NCI-H526 (cell line): ENCODE results near the gene CADPS2.

Experiments
- DNase-seq, 2 experiments: peaks; one replicate each; lab custom pipeline; 2025; lab: John Stamatoyannopoulos, UW

Gene CADPS2

GRCh38 chr7:122770686-122771335 is 115.4 kb downstream of the CADPS2 start:
- DNase-seq: peak in 1 of 2 experiments; percentile 44

DNA sequence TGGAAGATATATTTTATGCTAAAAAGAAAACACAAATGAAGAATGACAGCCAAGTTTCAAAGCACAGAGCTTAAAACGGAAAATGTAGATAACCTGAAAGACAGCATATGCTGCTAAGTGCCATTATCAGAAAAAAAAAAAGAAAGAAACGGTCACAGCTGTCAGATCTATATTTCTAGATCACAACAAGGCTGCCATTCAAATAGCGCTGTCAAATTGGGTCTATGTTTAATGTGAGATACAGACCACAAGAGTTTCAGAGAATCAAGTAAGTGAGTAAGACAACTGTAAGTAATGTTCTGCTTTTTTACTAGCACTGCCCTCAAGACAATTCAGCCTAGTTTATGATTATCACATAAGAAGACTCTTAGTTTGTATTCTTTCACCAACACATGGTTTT is 117.4 kb downstream of the CADPS2 start:
- no peak for DNase-seq

- DNase-seq: no peak
Measured at GRCh38 chr7:122767339-122767738, 118.9 kb downstream of the CADPS2 start.

GRCh38 chr7:122766593-122766992 is 119.7 kb downstream of the CADPS2 start:
- DNase-seq: no peak

GRCh38 chr7:122764902-122765301 is 121.4 kb downstream of the CADPS2 start:
- no peak for DNase-seq

DNA sequence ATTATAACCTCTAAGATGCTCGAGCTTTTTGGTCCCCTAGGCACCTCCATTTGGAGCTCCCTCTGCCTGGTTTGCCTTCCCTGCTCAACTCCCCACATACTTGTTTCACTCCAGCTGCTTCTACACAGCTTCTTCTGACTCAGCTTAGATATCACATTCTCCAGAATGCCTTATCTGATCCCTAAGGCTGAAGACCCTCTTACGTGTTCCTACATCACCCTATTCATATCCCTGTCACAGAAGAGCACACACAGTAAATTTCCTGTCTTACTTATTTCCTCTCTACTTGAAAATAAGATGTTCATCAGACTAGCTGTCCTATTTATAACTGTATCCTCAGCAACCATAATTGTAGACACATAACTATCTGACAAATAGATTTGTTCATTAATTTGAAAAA is 122.2 kb downstream of the CADPS2 start:
- no peak for DNase-seq

- no peak for DNase-seq
Measured at GRCh38 chr7:122762071-122762470, 124.2 kb downstream of the CADPS2 start.

- DNase-seq: peak in 1 of 2 experiments; percentile 25
Measured at GRCh38 chr7:122758501-122758900, 127.8 kb downstream of the CADPS2 start.

DNA sequence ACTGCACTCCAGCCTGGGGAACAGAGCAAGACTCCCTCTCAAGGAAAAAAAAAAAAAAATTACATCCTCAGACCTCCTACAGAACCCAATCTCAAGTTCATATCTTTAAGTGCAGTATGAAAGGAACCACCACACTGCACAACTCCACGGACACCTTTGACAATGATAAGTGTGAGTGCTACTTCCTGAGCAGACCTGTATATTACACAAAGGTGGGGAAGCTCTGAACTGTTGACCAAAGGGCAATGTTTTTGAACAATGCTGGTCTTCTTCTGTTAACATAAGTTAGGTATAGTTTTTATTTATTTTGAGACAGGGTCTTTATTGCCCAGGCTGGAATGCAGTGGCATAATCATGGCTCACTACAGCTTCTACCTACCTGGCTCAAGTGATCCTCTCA is 129.4 kb downstream of the CADPS2 start:
- no peak for DNase-seq

DNA sequence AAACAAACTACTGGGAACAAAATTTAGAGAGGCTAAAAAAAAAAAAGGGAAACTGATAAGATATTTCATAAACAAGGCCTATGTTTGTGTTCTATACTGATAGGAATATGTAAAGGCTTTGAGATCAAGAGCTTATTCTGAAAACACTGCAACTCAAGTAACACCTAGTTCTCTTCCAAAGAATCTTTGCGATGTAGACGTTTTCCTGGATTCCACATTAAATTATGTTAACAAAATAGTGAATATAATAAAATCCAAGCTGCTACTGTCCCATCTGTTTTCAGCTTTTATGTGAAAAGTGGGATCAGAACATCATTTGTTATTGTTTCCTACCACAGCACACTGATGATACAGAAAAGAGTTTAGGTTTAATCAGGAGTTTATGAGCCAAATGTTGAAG is 130.6 kb downstream of the CADPS2 start:
- no peak for DNase-seq

- no peak for DNase-seq
Measured at GRCh38 chr7:122752583-122752982, 133.7 kb downstream of the CADPS2 start.

DNA sequence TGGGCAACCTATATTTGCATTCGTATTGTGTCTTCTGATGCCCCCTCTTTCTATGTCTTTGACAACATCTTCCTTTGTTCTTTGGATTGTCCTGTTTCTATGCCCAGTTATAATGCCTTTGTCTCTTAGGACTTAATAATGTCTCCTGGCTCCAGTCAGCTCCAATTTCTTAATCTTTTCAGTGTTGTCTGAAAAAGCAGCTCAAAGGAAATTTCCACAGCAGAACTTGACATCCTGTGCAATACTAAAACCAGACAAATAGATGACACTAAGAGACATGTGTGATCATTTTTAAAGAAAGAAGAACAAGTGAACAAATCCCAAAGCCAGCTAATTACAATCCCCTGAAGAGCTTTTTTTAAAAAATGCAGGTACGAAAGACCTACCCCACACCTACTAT is 135.9 kb downstream of the CADPS2 start:
- no peak for DNase-seq

- DNase-seq: no peak
Measured at GRCh38 chr7:122748195-122748594, 138.1 kb downstream of the CADPS2 start.

GRCh38 chr7:122746948-122747347 is 139.3 kb downstream of the CADPS2 start:
- no peak for DNase-seq

GRCh38 chr7:122743211-122743610 is 143.0 kb downstream of the CADPS2 start:
- peak; percentile 41 to 60 for DNase-seq

GRCh38 chr7:122738947-122739346 is 147.3 kb downstream of the CADPS2 start:
- no peak for DNase-seq

DNA sequence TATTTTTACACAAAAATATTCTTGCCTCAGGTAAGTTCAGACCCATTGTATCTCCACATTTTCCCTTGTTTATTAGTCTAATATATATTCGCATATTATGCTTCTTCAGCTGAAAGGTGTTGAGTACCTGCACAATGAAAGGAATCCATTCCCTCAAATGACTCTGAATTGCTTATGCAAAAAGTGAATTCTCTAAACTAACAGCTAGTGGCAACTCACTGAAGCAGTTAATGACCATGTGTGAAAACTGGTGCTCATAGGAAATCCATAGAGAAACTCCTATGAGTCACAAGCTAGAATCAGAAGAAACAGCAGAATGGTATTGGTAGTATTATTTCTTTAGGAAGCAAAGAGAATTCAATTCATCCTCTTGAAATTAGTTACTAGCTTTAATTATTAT is 150.1 kb downstream of the CADPS2 start:
- peak in 1 of 2 experiments; percentile 13 for DNase-seq

GRCh38 chr7:122727759-122728158 is 158.5 kb downstream of the CADPS2 start:
- DNase-seq: no peak

- DNase-seq: no peak
Measured at GRCh38 chr7:122727354-122727753, 158.9 kb downstream of the CADPS2 start.

GRCh38 chr7:122726881-122727280 is 159.4 kb downstream of the CADPS2 start:
- no peak for DNase-seq

- DNase-seq: no peak
Measured at GRCh38 chr7:122724366-122724765, 161.9 kb downstream of the CADPS2 start.

- no peak for DNase-seq
Measured at GRCh38 chr7:122719010-122719578, 167.2 kb downstream of the CADPS2 start.

GRCh38 chr7:122717356-122718089 is 168.7 kb downstream of the CADPS2 start:
- no peak for DNase-seq
